Hair follicle dermal papilla cell (primary cell): Measurements from ENCODE around the gene TMEM44. TPM values are rescaled to one million over a fixed set of nuclear protein-coding genes. Genes with fewer than 3 reads are reported as not detected.

Experiments used
- small RNA-seq: library from RNA; depleted of rRNA; stranded (forward); fragments of <200 nt; gene quantifications from one replicate; pipeline ENCODE3, GENCODE V24; 2012
- total RNA-seq: library from RNA; depleted of rRNA; stranded (reverse); fragments of >200 nt; gene quantifications from 2 replicates; pipeline ENCODE4 v1.2.3, GENCODE V29; 2012

Gene TMEM44
- 17.7 and 18.3 TPM in 2 replicates for total RNA-seq

GRCh38 chr3:194633349-194634004, at the start of gene TMEM44:
TMEM44 (minus strand) TSS chr3:194633419; CDS start chr3:194633215, 204 bp downstream.

GRCh38 chr3:194671900-194672808, 38.9 kb upstream of the TMEM44 start, which contains the start of gene LSG1:
LSG1 (minus strand) TSS chr3:194672191; CDS start chr3:194672162, 29 bp downstream.

Small RNAs within 50 kb of the gene (small RNA-seq; reads per million reads assigned to genes)
- gene AC046143.2: not detected

Other genes starting within 250 kb of the TMEM44 start
- not detected in 2 replicates for gene GP5, start 234.2 kb downstream of the TMEM44 start, total RNA-seq
- gene ATP13A3, start 146.4 kb downstream of the TMEM44 start, total RNA-seq: 260 and 269 TPM in 2 replicates
- gene LSG1, start 38.8 kb upstream of the TMEM44 start, total RNA-seq: 33.2 and 38.9 TPM in 2 replicates
- 9.5 and 12.0 TPM in 2 replicates for gene FAM43A, start 52.5 kb upstream of the TMEM44 start, total RNA-seq